H1 (cell line): ENCODE data around the gene MAP3K6. TPM values are rescaled to one million over a fixed set of nuclear protein-coding genes. Genes with fewer than 3 reads are reported as not detected.

Source experiments
- ATF3 ChIP-seq: IDR thresholded peaks from 2 replicates; pipeline ENCODE4 v1.6.1; 2011; ENCODE audit warnings: low read depth, mild to moderate bottlenecking, low read length; ENCODE audit not compliant: insufficient read depth
- CREB1 ChIP-seq: IDR thresholded peaks from 2 replicates; pipeline ENCODE4 v1.6.1; 2012; ENCODE audit warnings: inconsistent platforms
- EZH2 ChIP-seq: fragments of 200-600 bp; sonication (generic); IDR thresholded peaks from 2 replicates; pipeline ENCODE4 v1.7.1; 2012; ENCODE audit warnings: low read depth, mild to moderate bottlenecking, moderate library complexity, low read length, inconsistent platforms; ENCODE audit not compliant: severe bottlenecking
- GABPA ChIP-seq: IDR thresholded peaks from 2 replicates; pipeline ENCODE4 v1.6.1; 2011; ENCODE audit warnings: mild to moderate bottlenecking, low read length, moderate library complexity, borderline replicate concordance; ENCODE audit not compliant: insufficient read depth
- KDM4A ChIP-seq: IDR thresholded peaks from one replicate; pipeline ENCODE4 v1.7.1; 2012; ENCODE audit warnings: low read depth, mild to moderate bottlenecking, moderate library complexity, low read length, inconsistent platforms; ENCODE audit not compliant: severe bottlenecking
- MAX ChIP-seq: IDR thresholded peaks from 2 replicates; pipeline ENCODE4 v1.6.1; 2012; ENCODE audit warnings: inconsistent platforms
- YY1 ChIP-seq: IDR thresholded peaks from 2 replicates; pipeline ENCODE4 v1.6.1; 2011; ENCODE audit warnings: low read depth, mild to moderate bottlenecking, low read length
- polyA plus RNA-seq, 7 experiments: library from polyadenylated mRNA; depleted of rRNA in 3 of 7; stranded (reverse) in 5 of 7; unstranded in 2 of 7; fragments of >200 nt in 5 of 7; fragments of 200-250 nt in 2 of 7; gene quantifications; 1 replicate in 5 of 7; 2 replicates in 1 of 7; 4 replicates in 1 of 7; pipeline versions ENCODE4 v1.2.1 to v1.2.3, GENCODE V29; 2011 to 2013; ENCODE audit warnings: missing spikeins in 2 of 7, mixed read lengths in 2 of 7
- total RNA-seq: library from RNA; stranded (reverse); fragmentation: NEBNext Ultra II Directional; extraction: Animal tissue kit (Norgen Biotek cat#: 25700); gene quantifications from 2 replicates; pipeline ENCODE4 v1.2.1, GENCODE V29; 2021
- TF ChIP-seq, protein P1 (sequence below): fragments of 300-600 bp; sonication (generic); IDR thresholded peaks from 2 replicates; pipeline ENCODE4 v1.7.1; 2012; ENCODE audit warnings: low read length, moderate library complexity, mild to moderate bottlenecking, inconsistent platforms; ENCODE audit not compliant: insufficient replicate concordance

Gene MAP3K6
- total and polyA plus RNA-seq, 2 of the 8 experiments (the other 6 are each of a cell fraction or from before 2014, with no cell fraction given), result 7.4 to 7.6 TPM

- TF ChIP-seq, protein P1, sequence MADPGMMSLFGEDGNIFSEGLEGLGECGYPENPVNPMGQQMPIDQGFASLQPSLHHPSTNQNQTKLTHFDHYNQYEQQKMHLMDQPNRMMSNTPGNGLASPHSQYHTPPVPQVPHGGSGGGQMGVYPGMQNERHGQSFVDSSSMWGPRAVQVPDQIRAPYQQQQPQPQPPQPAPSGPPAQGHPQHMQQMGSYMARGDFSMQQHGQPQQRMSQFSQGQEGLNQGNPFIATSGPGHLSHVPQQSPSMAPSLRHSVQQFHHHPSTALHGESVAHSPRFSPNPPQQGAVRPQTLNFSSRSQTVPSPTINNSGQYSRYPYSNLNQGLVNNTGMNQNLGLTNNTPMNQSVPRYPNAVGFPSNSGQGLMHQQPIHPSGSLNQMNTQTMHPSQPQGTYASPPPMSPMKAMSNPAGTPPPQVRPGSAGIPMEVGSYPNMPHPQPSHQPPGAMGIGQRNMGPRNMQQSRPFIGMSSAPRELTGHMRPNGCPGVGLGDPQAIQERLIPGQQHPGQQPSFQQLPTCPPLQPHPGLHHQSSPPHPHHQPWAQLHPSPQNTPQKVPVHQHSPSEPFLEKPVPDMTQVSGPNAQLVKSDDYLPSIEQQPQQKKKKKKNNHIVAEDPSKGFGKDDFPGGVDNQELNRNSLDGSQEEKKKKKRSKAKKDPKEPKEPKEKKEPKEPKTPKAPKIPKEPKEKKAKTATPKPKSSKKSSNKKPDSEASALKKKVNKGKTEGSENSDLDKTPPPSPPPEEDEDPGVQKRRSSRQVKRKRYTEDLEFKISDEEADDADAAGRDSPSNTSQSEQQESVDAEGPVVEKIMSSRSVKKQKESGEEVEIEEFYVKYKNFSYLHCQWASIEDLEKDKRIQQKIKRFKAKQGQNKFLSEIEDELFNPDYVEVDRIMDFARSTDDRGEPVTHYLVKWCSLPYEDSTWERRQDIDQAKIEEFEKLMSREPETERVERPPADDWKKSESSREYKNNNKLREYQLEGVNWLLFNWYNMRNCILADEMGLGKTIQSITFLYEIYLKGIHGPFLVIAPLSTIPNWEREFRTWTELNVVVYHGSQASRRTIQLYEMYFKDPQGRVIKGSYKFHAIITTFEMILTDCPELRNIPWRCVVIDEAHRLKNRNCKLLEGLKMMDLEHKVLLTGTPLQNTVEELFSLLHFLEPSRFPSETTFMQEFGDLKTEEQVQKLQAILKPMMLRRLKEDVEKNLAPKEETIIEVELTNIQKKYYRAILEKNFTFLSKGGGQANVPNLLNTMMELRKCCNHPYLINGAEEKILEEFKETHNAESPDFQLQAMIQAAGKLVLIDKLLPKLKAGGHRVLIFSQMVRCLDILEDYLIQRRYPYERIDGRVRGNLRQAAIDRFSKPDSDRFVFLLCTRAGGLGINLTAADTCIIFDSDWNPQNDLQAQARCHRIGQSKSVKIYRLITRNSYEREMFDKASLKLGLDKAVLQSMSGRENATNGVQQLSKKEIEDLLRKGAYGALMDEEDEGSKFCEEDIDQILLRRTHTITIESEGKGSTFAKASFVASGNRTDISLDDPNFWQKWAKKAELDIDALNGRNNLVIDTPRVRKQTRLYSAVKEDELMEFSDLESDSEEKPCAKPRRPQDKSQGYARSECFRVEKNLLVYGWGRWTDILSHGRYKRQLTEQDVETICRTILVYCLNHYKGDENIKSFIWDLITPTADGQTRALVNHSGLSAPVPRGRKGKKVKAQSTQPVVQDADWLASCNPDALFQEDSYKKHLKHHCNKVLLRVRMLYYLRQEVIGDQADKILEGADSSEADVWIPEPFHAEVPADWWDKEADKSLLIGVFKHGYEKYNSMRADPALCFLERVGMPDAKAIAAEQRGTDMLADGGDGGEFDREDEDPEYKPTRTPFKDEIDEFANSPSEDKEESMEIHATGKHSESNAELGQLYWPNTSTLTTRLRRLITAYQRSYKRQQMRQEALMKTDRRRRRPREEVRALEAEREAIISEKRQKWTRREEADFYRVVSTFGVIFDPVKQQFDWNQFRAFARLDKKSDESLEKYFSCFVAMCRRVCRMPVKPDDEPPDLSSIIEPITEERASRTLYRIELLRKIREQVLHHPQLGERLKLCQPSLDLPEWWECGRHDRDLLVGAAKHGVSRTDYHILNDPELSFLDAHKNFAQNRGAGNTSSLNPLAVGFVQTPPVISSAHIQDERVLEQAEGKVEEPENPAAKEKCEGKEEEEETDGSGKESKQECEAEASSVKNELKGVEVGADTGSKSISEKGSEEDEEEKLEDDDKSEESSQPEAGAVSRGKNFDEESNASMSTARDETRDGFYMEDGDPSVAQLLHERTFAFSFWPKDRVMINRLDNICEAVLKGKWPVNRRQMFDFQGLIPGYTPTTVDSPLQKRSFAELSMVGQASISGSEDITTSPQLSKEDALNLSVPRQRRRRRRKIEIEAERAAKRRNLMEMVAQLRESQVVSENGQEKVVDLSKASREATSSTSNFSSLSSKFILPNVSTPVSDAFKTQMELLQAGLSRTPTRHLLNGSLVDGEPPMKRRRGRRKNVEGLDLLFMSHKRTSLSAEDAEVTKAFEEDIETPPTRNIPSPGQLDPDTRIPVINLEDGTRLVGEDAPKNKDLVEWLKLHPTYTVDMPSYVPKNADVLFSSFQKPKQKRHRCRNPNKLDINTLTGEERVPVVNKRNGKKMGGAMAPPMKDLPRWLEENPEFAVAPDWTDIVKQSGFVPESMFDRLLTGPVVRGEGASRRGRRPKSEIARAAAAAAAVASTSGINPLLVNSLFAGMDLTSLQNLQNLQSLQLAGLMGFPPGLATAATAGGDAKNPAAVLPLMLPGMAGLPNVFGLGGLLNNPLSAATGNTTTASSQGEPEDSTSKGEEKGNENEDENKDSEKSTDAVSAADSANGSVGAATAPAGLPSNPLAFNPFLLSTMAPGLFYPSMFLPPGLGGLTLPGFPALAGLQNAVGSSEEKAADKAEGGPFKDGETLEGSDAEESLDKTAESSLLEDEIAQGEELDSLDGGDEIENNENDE, result no peak
- TF ChIP-seq GABPA (no peak), KDM4A (no peak), MAX (no peak), CREB1 (no peak), EZH2 (no peak), YY1 (peak; percentile 45), ATF3 (no peak)
These were observed 59.6 kb downstream of the MAP3K6 start (continued) for GRCh38 chr1:27306892-27307761.
